AG04449 (cell line): ENCODE measurements around the gene POLR2E.

ENCODE experiments used
- CTCF ChIA-PET: fragments of 350-600 bp; formaldehyde crosslinking; extraction: SDS; loops from one replicate; lab custom pipeline; 2021; ENCODE audit warnings: antibody characterized with exemption; lab: Yijun Ruan, JAX
- POLR2A ChIA-PET: fragments of 400-600, 350-600 bp; formaldehyde crosslinking; extraction: SDS; loops from one replicate; lab custom pipeline; 2020; ENCODE audit warnings: antibody characterized with exemption, inconsistent platforms; lab: Yijun Ruan, JAX
- DNase-seq: peaks from one replicate; pipeline ENCODE4 v3.0.0-alpha.2; 2010; ENCODE audit warnings: low read depth, low spot score
- H3K4me3 ChIP-seq: 2 replicates; pipeline ENCODE4 v1.5.1; 2011; ENCODE audit warnings: low read depth, mild to moderate bottlenecking, control low read depth, low read length
- TF ChIP-seq, protein P1 (sequence below): IDR thresholded peaks from one replicate; pipeline ENCODE4 v1.5.1; 2011; ENCODE audit warnings: mild to moderate bottlenecking, moderate library complexity, low read length, control low read depth, inconsistent platforms; ENCODE audit not compliant: insufficient read depth; ENCODE audit errors: missing control alignments

Gene POLR2E

DNA sequence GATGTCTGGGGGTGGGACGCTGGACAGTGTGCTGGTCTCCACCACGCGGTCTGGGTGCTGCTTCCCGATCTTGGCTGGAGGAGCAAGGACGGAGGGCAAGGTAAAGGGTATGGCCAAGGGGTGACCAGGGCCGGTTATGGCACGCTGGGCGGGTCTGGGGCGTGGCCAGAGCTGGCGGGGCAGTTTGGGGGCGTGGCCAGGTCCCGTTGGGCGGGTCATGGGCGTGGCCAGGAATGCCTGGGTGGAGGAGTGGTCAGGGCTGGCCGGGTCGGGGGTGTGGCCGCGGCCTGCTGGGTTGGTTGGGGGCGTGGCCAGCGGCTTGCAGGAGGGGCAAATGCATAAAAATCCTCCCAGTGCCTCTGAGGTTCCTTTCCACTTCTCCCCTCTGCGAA lies 27.8 kb upstream of the POLR2E start:
- no peak overlapping the region for H3K4me3 ChIP-seq
- no peak for DNase-seq
- ChIA-PET POLR2A (no interaction called here), CTCF (interaction anchor here (1.0 to 5.2 kb wide), 4 partner anchors 8 to 77 kb away, joined by 3 to 37 read pairs (median 12); no protein-coding TSS in a partner anchor)
- TF ChIP-seq, protein P1, sequence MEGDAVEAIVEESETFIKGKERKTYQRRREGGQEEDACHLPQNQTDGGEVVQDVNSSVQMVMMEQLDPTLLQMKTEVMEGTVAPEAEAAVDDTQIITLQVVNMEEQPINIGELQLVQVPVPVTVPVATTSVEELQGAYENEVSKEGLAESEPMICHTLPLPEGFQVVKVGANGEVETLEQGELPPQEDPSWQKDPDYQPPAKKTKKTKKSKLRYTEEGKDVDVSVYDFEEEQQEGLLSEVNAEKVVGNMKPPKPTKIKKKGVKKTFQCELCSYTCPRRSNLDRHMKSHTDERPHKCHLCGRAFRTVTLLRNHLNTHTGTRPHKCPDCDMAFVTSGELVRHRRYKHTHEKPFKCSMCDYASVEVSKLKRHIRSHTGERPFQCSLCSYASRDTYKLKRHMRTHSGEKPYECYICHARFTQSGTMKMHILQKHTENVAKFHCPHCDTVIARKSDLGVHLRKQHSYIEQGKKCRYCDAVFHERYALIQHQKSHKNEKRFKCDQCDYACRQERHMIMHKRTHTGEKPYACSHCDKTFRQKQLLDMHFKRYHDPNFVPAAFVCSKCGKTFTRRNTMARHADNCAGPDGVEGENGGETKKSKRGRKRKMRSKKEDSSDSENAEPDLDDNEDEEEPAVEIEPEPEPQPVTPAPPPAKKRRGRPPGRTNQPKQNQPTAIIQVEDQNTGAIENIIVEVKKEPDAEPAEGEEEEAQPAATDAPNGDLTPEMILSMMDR, result no peak

DNA sequence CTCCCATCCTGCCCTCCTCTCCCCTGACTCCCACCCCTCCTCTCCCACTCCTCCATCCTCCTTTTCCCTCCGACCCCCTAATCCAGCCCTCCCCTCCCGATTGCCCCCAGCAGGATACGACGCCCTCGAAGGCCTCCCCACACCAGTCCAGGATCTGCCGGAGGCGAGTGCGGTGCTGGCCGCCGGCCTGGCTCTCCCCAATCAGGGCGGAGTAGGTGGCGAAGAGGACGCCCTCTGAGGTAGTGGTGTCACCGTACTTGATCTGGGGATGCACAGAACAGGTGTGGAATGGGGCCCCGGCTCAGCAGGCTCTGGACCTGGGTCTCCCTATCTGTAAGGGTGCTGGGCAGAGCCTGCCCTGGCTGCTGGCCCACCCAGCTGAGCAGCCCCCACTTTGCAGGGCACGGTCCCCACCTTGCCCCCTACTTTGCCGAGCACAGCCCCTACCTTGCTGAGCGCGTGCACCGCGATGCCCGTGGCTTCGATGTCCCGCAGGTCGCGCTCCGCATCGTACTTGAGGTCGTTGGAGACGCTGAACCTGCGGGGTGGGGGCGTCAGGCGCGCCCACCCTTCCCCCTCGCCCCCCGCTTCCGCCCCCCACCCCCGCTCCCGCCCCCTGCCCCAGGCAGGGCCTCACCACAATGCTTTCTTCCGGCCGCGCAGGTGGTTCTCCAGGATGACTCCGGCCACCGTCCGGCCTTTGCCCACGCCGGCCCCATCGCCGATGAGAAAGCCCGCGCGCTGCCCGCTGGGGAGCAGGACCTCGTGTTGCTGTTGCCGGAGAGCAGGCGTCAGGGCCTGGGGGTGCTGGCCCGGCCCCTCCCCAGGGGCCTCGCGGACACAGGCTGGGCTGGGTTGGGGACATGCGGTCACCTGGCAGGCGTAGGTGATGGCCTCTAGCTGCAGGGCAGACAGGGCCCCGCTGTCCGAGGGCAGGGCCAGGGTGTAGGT lies 27.1 kb upstream of the POLR2E start:
- DNase-seq, result no peak
- no peak overlapping the region for H3K4me3 ChIP-seq
- TF ChIP-seq, protein P1, result no peak
- ChIA-PET POLR2A (no interaction called here), CTCF (interaction anchor here (0.8 to 5.2 kb wide), 4 partner anchors 9 to 72 kb away, joined by 3 to 37 read pairs (median 14); no protein-coding TSS in a partner anchor)

DNA sequence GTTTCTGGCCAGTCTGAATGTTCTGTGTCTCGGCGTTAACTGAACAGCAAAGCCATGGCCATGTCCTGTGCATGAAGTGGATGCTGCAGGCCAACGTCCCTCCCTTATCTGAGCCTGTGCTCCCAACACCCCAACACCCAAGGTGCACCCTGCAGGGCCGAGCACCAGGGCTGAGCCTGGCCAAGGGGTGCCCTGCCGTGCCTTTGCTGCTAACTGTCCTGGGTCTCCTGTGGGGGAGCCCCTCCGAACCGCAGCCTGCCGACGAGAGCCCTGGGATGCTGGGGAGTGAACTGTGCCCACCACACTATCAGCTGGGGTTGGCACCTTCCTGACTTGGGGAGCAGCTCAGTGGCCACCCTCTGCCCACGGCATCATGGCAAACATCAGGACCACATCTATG lies 26.2 kb upstream of the POLR2E start:
- POLR2A ChIA-PET, result no interaction called here
- no peak for DNase-seq
- CTCF ChIA-PET, result interaction anchor here (0.8 kb wide), 1 partner anchor 8 kb away, joined by 7 read pairs; no protein-coding TSS in a partner anchor
- H3K4me3 ChIP-seq, result no peak overlapping the region
- TF ChIP-seq, protein P1, result no peak

DNA sequence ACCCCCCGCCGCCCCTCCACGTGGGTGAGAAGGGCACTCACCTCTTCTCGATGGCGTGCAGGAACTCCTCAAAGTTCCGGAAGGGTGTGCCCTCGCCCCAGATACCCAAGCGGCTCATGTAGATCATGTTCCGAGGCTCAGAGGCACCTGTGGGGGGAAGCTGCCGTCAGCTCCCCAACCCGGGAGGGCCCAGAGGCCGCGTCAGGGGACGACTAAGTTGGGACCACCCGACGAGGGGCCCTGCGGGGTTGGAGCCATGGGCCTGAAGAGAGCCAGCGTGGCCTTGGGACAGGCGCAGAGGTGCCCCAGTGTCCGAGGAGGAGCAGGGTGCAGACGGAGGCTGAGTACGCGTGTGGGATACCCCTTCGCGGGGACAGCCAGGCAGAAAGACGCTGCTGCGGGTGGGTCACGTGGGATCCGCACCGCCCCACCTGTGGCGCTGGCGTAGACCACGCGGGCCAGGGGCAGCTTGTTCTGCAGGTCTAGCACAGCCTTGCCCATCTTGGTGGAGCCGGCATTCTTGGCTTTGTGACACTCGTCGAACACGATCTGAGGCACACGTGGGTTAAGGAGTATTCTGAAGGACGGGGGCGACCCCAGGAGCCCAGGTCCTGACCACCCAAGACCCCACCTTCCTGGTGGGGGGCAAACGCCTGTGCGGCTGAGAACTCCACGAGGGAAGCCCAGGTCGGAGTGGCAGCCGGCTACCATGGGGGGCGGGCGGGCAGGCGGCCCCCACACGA lies 24.5 kb upstream of the POLR2E start:
- TF ChIP-seq, protein P1, result no peak
- no peak for DNase-seq
- ChIA-PET POLR2A (no interaction called here), CTCF (no interaction called here)
- no peak overlapping the region for H3K4me3 ChIP-seq

DNA sequence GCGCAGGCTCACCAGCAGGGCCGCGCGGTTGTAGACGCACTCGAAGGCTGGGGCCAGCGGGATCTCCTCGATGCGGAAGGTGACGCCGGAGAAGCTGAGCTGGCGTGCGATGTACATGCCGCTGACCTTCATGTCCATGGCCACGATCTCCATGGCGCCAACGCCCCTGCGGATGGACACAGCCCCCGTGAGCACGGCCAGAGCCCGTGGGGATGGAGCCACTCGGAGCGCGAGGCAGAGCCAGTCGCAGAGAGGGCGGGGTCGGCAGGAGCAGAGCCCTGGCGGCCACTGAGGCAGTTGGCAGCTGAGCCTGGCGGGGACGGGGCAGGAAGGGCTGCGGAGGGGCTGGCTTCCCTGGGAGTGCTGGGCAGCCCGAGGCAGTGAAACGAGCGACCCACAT lies 23.8 kb upstream of the POLR2E start:
- H3K4me3 ChIP-seq, result no peak overlapping the region
- TF ChIP-seq, protein P1, result no peak
- POLR2A ChIA-PET, result no interaction called here
- CTCF ChIA-PET, result no interaction called here
- no peak for DNase-seq

DNA sequence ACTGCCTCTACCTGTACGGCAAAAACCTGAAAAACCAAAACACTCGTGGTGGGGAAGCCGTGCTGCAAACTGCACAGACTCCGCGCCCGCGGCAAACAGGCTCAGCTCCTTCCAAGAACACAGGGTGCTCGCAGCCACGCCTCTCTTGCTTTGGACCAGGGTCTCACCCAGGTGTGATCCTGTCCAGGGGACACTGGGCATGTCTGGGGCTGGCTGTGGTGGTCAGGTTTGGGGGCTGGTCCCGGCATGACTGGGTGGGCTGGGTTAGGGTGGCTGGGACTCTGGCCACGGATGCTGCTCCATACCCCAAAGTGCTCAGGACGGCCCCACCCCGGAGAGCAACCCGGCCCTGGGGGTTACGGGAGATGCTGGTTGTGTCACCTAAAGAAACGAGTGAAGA lies 22.5 kb upstream of the POLR2E start:
- H3K4me3 ChIP-seq, result no peak overlapping the region
- CTCF ChIA-PET, result interaction anchor here (0.9 to 1.6 kb wide), 3 partner anchors 11 to 123 kb away, joined by 3 read pairs; no protein-coding TSS in a partner anchor
- DNase-seq, result no peak
- POLR2A ChIA-PET, result no interaction called here
- TF ChIP-seq, protein P1, result no peak
